ENCODE results near the gene COG5. TPM values are rescaled to one million over a fixed set of nuclear protein-coding genes. Genes with fewer than 3 reads are reported as not detected.

Gene COG5
- total and polyA plus RNA-seq, 2 experiments from 2014 or later = 15.4 to 36.5 TPM

DNA sequence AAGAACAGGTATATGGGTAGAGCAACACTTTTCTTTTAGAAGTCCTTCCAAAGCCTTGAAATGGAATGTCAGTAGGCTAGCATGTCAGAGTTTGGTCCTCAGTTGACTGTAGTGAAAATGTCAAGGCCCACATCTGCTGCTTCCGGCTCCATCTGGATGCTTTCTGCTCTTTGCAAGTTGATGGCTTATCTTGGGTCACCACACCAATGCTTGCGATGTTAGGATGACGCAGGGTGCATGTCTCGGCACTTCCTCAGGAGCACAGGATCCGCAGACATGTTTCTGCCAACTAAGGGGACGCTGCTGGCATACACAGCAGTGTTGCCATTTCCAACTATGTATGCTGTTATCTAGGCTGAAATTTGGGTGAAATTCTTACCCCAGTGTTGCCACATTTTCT lies 408.9 kb downstream of the COG5 start:
- Histone ChIP-seq H3K4me1 (ENCODE audit: insufficient read depth) (no peaks in the 10 kb centered on the region), H2AFZ (no peak overlapping the region), H3K36me3 (ENCODE audit: insufficient read depth) (peaks cover 4% of the 10 kb centered on the region; the same call in 1 of the 2 replicates), H3K27me3 (ENCODE audit: insufficient read depth) (no peaks in the 10 kb centered on the region), H3K27ac (ENCODE audit: low read depth) (no peak overlapping the region), H3K4me2 (no peak overlapping the region), H3K4me3 (no peak overlapping the region), H3K9me2 (ENCODE audit: insufficient read depth) (no peaks in the 10 kb centered on the region), H4K20me1 (replicated peaks; ENCODE audit: insufficient read depth) (no peaks in the 10 kb centered on the region), H3F3A (replicated peaks; ENCODE audit: low read depth) (no peaks in the 10 kb centered on the region), H3K79me2 (replicated peaks; ENCODE audit: insufficient read depth) (no peaks in the 10 kb centered on the region)
- Mint-ChIP-seq H3K4me3 (no peak overlapping the region), H3K27me3 (ENCODE audit: insufficient read depth, low read depth, poor library complexity) (peaks cover 2% of the 10 kb centered on the region), H3K9me3 (no peaks in the 10 kb centered on the region; the same call in 2 of the 3 replicates), H3K27ac (no peak overlapping the region), H3K4me1 (no peaks in the 10 kb centered on the region), H3K36me3 (ENCODE audit: low read depth) (peaks cover 6% of the 10 kb centered on the region)
- TF ChIP-seq, protein P1, sequence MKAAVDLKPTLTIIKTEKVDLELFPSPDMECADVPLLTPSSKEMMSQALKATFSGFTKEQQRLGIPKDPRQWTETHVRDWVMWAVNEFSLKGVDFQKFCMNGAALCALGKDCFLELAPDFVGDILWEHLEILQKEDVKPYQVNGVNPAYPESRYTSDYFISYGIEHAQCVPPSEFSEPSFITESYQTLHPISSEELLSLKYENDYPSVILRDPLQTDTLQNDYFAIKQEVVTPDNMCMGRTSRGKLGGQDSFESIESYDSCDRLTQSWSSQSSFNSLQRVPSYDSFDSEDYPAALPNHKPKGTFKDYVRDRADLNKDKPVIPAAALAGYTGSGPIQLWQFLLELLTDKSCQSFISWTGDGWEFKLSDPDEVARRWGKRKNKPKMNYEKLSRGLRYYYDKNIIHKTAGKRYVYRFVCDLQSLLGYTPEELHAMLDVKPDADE (IDR thresholded peaks at IDR 0.05) = no peak
- TF ChIP-seq, protein P2, sequence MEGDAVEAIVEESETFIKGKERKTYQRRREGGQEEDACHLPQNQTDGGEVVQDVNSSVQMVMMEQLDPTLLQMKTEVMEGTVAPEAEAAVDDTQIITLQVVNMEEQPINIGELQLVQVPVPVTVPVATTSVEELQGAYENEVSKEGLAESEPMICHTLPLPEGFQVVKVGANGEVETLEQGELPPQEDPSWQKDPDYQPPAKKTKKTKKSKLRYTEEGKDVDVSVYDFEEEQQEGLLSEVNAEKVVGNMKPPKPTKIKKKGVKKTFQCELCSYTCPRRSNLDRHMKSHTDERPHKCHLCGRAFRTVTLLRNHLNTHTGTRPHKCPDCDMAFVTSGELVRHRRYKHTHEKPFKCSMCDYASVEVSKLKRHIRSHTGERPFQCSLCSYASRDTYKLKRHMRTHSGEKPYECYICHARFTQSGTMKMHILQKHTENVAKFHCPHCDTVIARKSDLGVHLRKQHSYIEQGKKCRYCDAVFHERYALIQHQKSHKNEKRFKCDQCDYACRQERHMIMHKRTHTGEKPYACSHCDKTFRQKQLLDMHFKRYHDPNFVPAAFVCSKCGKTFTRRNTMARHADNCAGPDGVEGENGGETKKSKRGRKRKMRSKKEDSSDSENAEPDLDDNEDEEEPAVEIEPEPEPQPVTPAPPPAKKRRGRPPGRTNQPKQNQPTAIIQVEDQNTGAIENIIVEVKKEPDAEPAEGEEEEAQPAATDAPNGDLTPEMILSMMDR (conservative IDR thresholded peaks at IDR 0.05; ENCODE audit: low read depth in 2 of 2) = no peak
- TF ChIP-seq, protein P3, sequence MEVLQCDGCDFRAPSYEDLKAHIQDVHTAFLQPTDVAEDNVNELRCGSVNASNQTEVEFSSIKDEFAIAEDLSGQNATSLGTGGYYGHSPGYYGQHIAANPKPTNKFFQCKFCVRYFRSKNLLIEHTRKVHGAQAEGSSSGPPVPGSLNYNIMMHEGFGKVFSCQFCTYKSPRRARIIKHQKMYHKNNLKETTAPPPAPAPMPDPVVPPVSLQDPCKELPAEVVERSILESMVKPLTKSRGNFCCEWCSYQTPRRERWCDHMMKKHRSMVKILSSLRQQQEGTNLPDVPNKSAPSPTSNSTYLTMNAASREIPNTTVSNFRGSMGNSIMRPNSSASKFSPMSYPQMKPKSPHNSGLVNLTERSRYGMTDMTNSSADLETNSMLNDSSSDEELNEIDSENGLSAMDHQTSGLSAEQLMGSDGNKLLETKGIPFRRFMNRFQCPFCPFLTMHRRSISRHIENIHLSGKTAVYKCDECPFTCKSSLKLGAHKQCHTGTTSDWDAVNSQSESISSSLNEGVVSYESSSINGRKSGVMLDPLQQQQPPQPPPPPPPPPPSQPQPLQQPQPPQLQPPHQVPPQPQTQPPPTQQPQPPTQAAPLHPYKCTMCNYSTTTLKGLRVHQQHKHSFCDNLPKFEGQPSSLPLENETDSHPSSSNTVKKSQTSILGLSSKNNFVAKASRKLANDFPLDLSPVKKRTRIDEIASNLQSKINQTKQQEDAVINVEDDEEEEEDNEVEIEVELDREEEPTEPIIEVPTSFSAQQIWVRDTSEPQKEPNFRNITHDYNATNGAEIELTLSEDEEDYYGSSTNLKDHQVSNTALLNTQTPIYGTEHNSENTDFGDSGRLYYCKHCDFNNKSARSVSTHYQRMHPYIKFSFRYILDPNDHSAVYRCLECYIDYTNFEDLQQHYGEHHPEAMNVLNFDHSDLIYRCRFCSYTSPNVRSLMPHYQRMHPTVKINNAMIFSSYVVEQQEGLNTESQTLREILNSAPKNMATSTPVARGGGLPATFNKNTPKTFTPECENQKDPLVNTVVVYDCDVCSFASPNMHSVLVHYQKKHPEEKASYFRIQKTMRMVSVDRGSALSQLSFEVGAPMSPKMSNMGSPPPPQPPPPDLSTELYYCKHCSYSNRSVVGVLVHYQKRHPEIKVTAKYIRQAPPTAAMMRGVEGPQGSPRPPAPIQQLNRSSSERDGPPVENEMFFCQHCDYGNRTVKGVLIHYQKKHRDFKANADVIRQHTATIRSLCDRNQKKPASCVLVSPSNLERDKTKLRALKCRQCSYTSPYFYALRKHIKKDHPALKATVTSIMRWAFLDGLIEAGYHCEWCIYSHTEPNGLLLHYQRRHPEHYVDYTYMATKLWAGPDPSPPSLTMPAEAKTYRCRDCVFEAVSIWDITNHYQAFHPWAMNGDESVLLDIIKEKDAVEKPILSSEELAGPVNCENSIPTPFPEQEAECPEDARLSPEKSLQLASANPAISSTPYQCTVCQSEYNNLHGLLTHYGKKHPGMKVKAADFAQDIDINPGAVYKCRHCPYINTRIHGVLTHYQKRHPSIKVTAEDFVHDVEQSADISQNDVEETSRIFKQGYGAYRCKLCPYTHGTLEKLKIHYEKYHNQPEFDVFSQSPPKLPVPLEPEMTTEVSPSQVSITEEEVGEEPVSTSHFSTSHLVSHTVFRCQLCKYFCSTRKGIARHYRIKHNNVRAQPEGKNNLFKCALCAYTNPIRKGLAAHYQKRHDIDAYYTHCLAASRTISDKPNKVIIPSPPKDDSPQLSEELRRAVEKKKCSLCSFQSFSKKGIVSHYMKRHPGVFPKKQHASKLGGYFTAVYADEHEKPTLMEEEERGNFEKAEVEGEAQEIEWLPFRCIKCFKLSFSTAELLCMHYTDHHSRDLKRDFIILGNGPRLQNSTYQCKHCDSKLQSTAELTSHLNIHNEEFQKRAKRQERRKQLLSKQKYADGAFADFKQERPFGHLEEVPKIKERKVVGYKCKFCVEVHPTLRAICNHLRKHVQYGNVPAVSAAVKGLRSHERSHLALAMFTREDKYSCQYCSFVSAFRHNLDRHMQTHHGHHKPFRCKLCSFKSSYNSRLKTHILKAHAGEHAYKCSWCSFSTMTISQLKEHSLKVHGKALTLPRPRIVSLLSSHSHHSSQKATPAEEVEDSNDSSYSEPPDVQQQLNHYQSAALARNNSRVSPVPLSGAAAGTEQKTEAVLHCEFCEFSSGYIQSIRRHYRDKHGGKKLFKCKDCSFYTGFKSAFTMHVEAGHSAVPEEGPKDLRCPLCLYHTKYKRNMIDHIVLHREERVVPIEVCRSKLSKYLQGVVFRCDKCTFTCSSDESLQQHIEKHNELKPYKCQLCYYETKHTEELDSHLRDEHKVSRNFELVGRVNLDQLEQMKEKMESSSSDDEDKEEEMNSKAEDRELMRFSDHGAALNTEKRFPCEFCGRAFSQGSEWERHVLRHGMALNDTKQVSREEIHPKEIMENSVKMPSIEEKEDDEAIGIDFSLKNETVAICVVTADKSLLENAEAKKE (CRISPR knock-in tag; IDR thresholded peaks at IDR 0.05) = no peak
- TF ChIP-seq EZH2phosphoT487 (IDR thresholded peaks at IDR 0.05; ENCODE audit: unreplicated experiment) = no peak
- no peak for TF ChIP-seq CREB1 (CRISPR knock-in tag; IDR thresholded peaks at IDR 0.05; ENCODE audit: low read depth)
- no peak for TF ChIP-seq ZNF114 (CRISPR knock-in tag; IDR thresholded peaks at IDR 0.05)
- no peak for ATAC-seq
- no peak for DNase-seq (ENCODE audit: low spot score)
